GM12878 (cell line): ENCODE results near the gene SPOCK1. TPM values are rescaled to one million over a fixed set of nuclear protein-coding genes. Genes with fewer than 3 reads are reported as not detected.

Experiments used
- ATAC-seq: fragments of 200-7000 bp; cut with Tn5 transposase; 3 replicates; pipeline ENCODE4 v1.9.1; 2020; ENCODE audit warnings: mild to moderate bottlenecking, moderate library complexity
- BruUV-seq: library from RNA; stranded (reverse); fragments of 400-500 nt; replicated peaks from 2 replicates; lab custom pipeline; 2021; lab: Mats Ljungman, UMichigan
- CTCF ChIA-PET: fragments of 300-600 bp; sonication (Branson Sonifier 250); formaldehyde crosslinking; extraction: SDS; loops from one replicate; lab custom pipeline; 2021; ENCODE audit warnings: inconsistent platforms; lab: Yijun Ruan, JAX
- POLR2A ChIA-PET: fragments of 350-600 bp; formaldehyde crosslinking; extraction: SDS; loops from one replicate; lab custom pipeline; 2021; ENCODE audit warnings: inconsistent platforms; lab: Charles Lee
- RAD21 ChIA-PET: fragments of 300-600 bp; sonication (Branson Sonifier 250); formaldehyde crosslinking; loops from one replicate; lab custom pipeline; 2023; ENCODE audit warnings: antibody characterized with exemption; ENCODE audit not compliant: unreplicated experiment; lab: Charles Lee
- SMC1A ChIA-PET: fragments of 300-600 bp; sonication (Branson Sonifier 250); formaldehyde crosslinking; loops from one replicate; lab custom pipeline; 2023; ENCODE audit not compliant: unreplicated experiment, uncharacterized antibody; lab: Charles Lee
- DNase-seq: peaks from one replicate; pipeline ENCODE4 v3.0.0-alpha.2; 2011; ENCODE audit warnings: low read depth, low spot score
- FAIRE-seq: peaks from 3 replicates; lab custom pipeline; 2011; peaks lifted over from hg19 to GRCh38; lab: Jason Lieb, UNC
- H2AFZ ChIP-seq: 2 replicates; pipeline ENCODE4 v1.6.0; 2011; ENCODE audit warnings: low read depth, low read length, control low read depth; ENCODE audit not compliant: control insufficient read depth
- H3K27ac ChIP-seq: 2 replicates; pipeline ENCODE4 v1.5.1; 2011; ENCODE audit warnings: control low read depth; ENCODE audit not compliant: control insufficient read depth, insufficient read depth
- H3K27me3 ChIP-seq, 2 experiments: replicated peaks in 1 of 2; 2 replicates each; pipeline versions ENCODE4 v1.6.0 to v1.6.1; 2011; ENCODE audit warnings: low read length in 1 of 2; ENCODE audit not compliant: control insufficient read depth in 2 of 2, insufficient read depth in 2 of 2
- H3K36me3 ChIP-seq, 2 experiments: 2 replicates each; pipeline ENCODE4 v1.5.1; 2011; ENCODE audit warnings: low read length in 1 of 2; ENCODE audit not compliant: control insufficient read depth in 2 of 2, insufficient read depth in 2 of 2
- H3K4me1 ChIP-seq: 2 replicates; pipeline ENCODE4 v1.6.1; 2011; ENCODE audit warnings: mild to moderate bottlenecking, low read length, moderate library complexity, mixed read lengths; ENCODE audit not compliant: control insufficient read depth, insufficient read depth
- H3K4me2 ChIP-seq: 2 replicates; pipeline ENCODE4 v1.6.0; 2011; ENCODE audit warnings: control low read depth; ENCODE audit not compliant: control insufficient read depth, insufficient read depth
- H3K4me3 ChIP-seq: fragments of 200-600 bp; sonication (generic); 2 replicates; pipeline ENCODE4 v1.5.1; 2016
- H3K79me2 ChIP-seq: 2 replicates; pipeline ENCODE4 v1.6.0; 2011; ENCODE audit warnings: low read length; ENCODE audit not compliant: control insufficient read depth, insufficient read depth
- H3K9ac ChIP-seq: 2 replicates; pipeline ENCODE4 v1.8.0; 2011; ENCODE audit warnings: low read length, control low read depth, mixed read lengths; ENCODE audit not compliant: control insufficient read depth, insufficient read depth
- H3K9me3 ChIP-seq: replicated peaks from 3 replicates; pipeline ENCODE4 v1.5.1; 2011; ENCODE audit warnings: mild to moderate bottlenecking, low read length; ENCODE audit not compliant: control insufficient read depth, insufficient read depth
- H4K20me1 ChIP-seq: 2 replicates; pipeline ENCODE4 v1.6.0; 2011; ENCODE audit not compliant: control insufficient read depth, insufficient read depth
- CEBPB ChIP-seq, 2 experiments: fragments of 150-350 bp in 1 of 2; IDR thresholded peaks; 2 replicates each; pipeline ENCODE4 v1.6.1; 2012 to 2014; ENCODE audit warnings: low read depth in 2 of 2, low read length in 2 of 2, borderline replicate concordance in 1 of 2, inconsistent platforms in 1 of 2
- CREB1 ChIP-seq: IDR thresholded peaks from 2 replicates; pipeline ENCODE4 v1.6.1; 2012; ENCODE audit warnings: low read depth, mild to moderate bottlenecking, inconsistent platforms
- FOS ChIP-seq: IDR thresholded peaks from 3 replicates; pipeline ENCODE4 v1.6.1; 2011; ENCODE audit warnings: borderline replicate concordance; ENCODE audit not compliant: insufficient read length; ENCODE audit errors: extremely low read depth
- HDAC2 ChIP-seq: fragments of 200-600 bp; sonication (generic); IDR thresholded peaks from 2 replicates; pipeline ENCODE4 v1.6.1; 2017
- IKZF2 ChIP-seq, 2 experiments: fragments of 450-650 bp; IDR thresholded peaks; 2 replicates each; pipeline ENCODE4 v1.6.1; 2017; ENCODE audit warnings: mild to moderate bottlenecking in 2 of 2, moderate library complexity in 2 of 2
- KAT2A ChIP-seq: conservative IDR thresholded peaks from 2 replicates; pipeline ENCODE4 v1.6.1; 2011; ENCODE audit warnings: low read depth, low read length; ENCODE audit not compliant: control insufficient read depth
- KLF5 ChIP-seq: fragments of 450-650 bp; IDR thresholded peaks from 2 replicates; pipeline ENCODE4 v1.6.1; 2014; ENCODE audit warnings: mild to moderate bottlenecking; ENCODE audit not compliant: partially characterized antibody
- MEF2B ChIP-seq: fragments of 450-650 bp; IDR thresholded peaks from 2 replicates; pipeline ENCODE4 v1.6.1; 2018; ENCODE audit warnings: mild to moderate bottlenecking, moderate library complexity; ENCODE audit not compliant: partially characterized antibody, poor library complexity, severe bottlenecking
- MTA2 ChIP-seq: fragments of 450-650 bp; IDR thresholded peaks from 2 replicates; pipeline ENCODE4 v1.6.1; 2016; ENCODE audit warnings: low read depth, mild to moderate bottlenecking, moderate library complexity
- NBN ChIP-seq: fragments of 450-650 bp; IDR thresholded peaks from 2 replicates; pipeline ENCODE4 v1.6.1; 2016
- NFYB ChIP-seq: IDR thresholded peaks from 2 replicates; pipeline ENCODE4 v1.6.1; 2011; ENCODE audit warnings: low read depth, mild to moderate bottlenecking, low read length, improper control_type of control experiment, moderate library complexity; ENCODE audit not compliant: insufficient read depth
- NRF1 ChIP-seq: conservative IDR thresholded peaks from 2 replicates; pipeline ENCODE4 v1.6.1; 2011; ENCODE audit warnings: mild to moderate bottlenecking, low read depth, low read length, improper control_type of control experiment
- RAD51 ChIP-seq: fragments of 450-650 bp; IDR thresholded peaks from 2 replicates; pipeline ENCODE4 v1.6.1; 2016; ENCODE audit warnings: moderate library complexity, mild to moderate bottlenecking, inconsistent platforms
- RB1 ChIP-seq: fragments of 450-650 bp; formaldehyde crosslinking; IDR thresholded peaks from 2 replicates; pipeline ENCODE4 v1.6.1; 2017; ENCODE audit warnings: mild to moderate bottlenecking, borderline replicate concordance
- ZBED1 ChIP-seq: IDR thresholded peaks from 2 replicates; pipeline ENCODE4 v1.6.1; 2016; ENCODE audit warnings: borderline replicate concordance
- ZNF622 ChIP-seq: fragments of 450-650 bp; IDR thresholded peaks from 2 replicates; pipeline ENCODE4 v1.6.1; 2017; ENCODE audit warnings: mild to moderate bottlenecking, inconsistent platforms
- WGBS: methylation state at CpG from one replicate; pipeline ENCODE4 v1.1.6; 2016; ENCODE audit warnings: low lambda C conversion rate; ENCODE audit not compliant: insufficient replicate concordance, insufficient coverage; ENCODE audit errors: missing lambda C conversion rate; 5-methylcytosine and 5-hydroxymethylcytosine counted together
- in situ Hi-C: fragments of 300-500 bp; cut with MboI; formaldehyde crosslinking; loops from 9 replicates; pipeline ENCODE4 v1.14.3; 2018; ENCODE audit warnings: mixed read lengths
- intact Hi-C: fragments of 100-400 bp; cut with micrococcal nuclease; formaldehyde crosslinking; loops from one replicate; pipeline ENCODE4 v1.14.2; 2022; ENCODE audit not compliant: unreplicated experiment
- polyA plus RNA-seq, 11 experiments: library from polyadenylated mRNA; depleted of rRNA in 4 of 11; unstranded in 6 of 11; stranded (reverse) in 5 of 11; fragments of >200 nt; fragmentation: Nextera tagmentation in 4 of 11; fragmentation: Illumina TruSeq in 1 of 11; extraction: Ambion mirVana in 4 of 11; extraction: Trizol in 1 of 11; gene quantifications; 1 replicate in 1 of 11; 2 replicates in 10 of 11; pipeline versions ENCODE4 v1.2.1 to v1.2.3, GENCODE V29; 2011 to 2016; ENCODE audit warnings: inconsistent platforms in 2 of 11, missing spikeins in 2 of 11, low read depth in 1 of 11
- total RNA-seq, 4 experiments: library from RNA; depleted of rRNA in 3 of 4; stranded (reverse); fragments of >200 nt in 3 of 4; fragmentation: Illumina TruSeq in 1 of 4; extraction: Trizol in 1 of 4; gene quantifications; 2 replicates each; pipeline versions ENCODE4 v1.2.1 to v1.2.3, GENCODE V29; 2013 to 2021

Gene SPOCK1
- total and polyA plus RNA-seq, 10 of the 15 experiments (the other 5 are each of a cell fraction or from before 2014, with no cell fraction given), result 0.06 to 0.68 (median 0.25) TPM; not detected in 3

DNA sequence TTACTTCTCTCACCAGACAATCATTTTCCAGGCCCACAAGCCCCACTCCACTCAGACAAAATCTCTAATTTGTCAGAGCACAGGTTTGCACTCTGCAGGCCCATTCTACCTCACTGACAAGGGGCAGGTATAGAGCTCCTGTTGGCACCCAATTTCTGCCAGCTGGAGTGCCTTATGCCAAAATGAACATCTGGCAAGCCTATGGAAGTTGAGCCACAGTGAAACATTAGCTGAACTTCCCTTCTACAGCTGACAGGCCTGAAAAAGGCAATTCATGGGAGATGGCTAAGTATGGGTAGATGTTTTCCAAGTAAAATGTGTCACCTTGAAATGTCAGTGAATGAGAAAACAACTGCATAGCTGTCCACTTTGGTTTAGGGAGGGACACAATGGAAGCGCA is 87.0 kb downstream of the SPOCK1 start:
- ChIA-PET SMC1A (no interaction called here), CTCF (no interaction called here), RAD21 (no interaction called here), POLR2A (no interaction called here)
- Histone ChIP-seq H3K36me3 (no peaks in the 10 kb centered on the region), H3K4me2 (no peak overlapping the region), H2AFZ (no peak overlapping the region), H3K4me3 (no peak overlapping the region), H3K27me3 (no peaks in the 10 kb centered on the region; a peak in 1 of 4 replicates), H3K4me1 (no peaks in the 10 kb centered on the region), H3K9ac (no peak overlapping the region), H4K20me1 (no peaks in the 10 kb centered on the region), H3K79me2 (no peaks in the 10 kb centered on the region), H3K9me3 (no peaks in the 10 kb centered on the region), H3K27ac (no peak overlapping the region)
- BruUV-seq, result no TSS peak
- no peak for ATAC-seq
- in situ Hi-C loops, result no loop called here
- 83% methylated on average over 1 of the region's 1 CpG for WGBS
- intact Hi-C loops, result no loop called here
- TF ChIP-seq MEF2B (no peak), KLF5 (no peak), MTA2 (no peak), NBN (no peak), FOS (no peak), KAT2A (no peak), CEBPB (IDR thresholded peaks at IDR 0.05; ENCODE audit: borderline replicate concordance in 1 of 2, low read depth in 2 of 2, low read length in 2 of 2) (no peak), ZNF622 (no peak), NFYB (no peak), RB1 (no peak), RAD51 (no peak), NRF1 (no peak), CREB1 (no peak), ZBED1 (no peak), HDAC2 (no peak), IKZF2 (IDR thresholded peaks at IDR 0.05) (no peak)
- FAIRE-seq, result no peak
- no peak for DNase-seq
